Gastroesophageal sphincter (tissue), 2 donors: Measurements from ENCODE around the gene MARCHF2.
A peak's percentile ranks its signal among the peaks of the same experiment; 100 is the strongest.

Source experiments
- POLR2A ChIP-seq, 2 donors: fragments of 450-650 bp; IDR thresholded peaks; one replicate each; pipeline ENCODE4 v1.6.1; 2017; ENCODE audit warnings: antibody characterized with exemption in 2 of 2, mild to moderate bottlenecking in 2 of 2, moderate library complexity in 1 of 2
- POLR2AphosphoS5 ChIP-seq: sonication (generic); formaldehyde crosslinking; IDR thresholded peaks from one replicate; pipeline ENCODE4 v1.6.1; 2017; ENCODE audit warnings: antibody characterized with exemption

- peak; percentile 68 to 85 for TF ChIP-seq POLR2A (IDR thresholded peaks at IDR 0.05)
- TF ChIP-seq POLR2AphosphoS5, result peak; percentile 50
Observed at GRCh38 chr19:8412783-8413628, at the start of gene MARCHF2.
